Mesendoderm (in vitro differentiated cells): ENCODE measurements around the gene SLC2A11. TPM values are rescaled to one million over a fixed set of nuclear protein-coding genes. Genes with fewer than 3 reads are reported as not detected.

Experiments
- DNase-seq: peaks from one replicate; pipeline ENCODE4 v3.0.0; 2013
- H2AK5ac ChIP-seq: 2 replicates; pipeline ENCODE4 v1.6.1; 2013; ENCODE audit warnings: low read length, inconsistent platforms
- H2BK120ac ChIP-seq: 2 replicates; pipeline ENCODE4 v1.6.1; 2013; ENCODE audit warnings: low read depth, mild to moderate bottlenecking, low read length, moderate library complexity, mixed read lengths
- H2BK15ac ChIP-seq: replicated peaks from 2 replicates; pipeline ENCODE4 v1.6.1; 2013; ENCODE audit warnings: low read depth, mild to moderate bottlenecking, moderate library complexity
- H2BK5ac ChIP-seq: 2 replicates; pipeline ENCODE4 v1.6.1; 2013; ENCODE audit warnings: low read length, inconsistent platforms
- H3K18ac ChIP-seq: 2 replicates; pipeline ENCODE4 v1.6.1; 2013; ENCODE audit warnings: mild to moderate bottlenecking, low read length, mixed read lengths
- H3K23ac ChIP-seq: one replicate; pipeline ENCODE4 v1.6.1; 2013; ENCODE audit warnings: low read length
- H3K27ac ChIP-seq: 2 replicates; pipeline ENCODE4 v1.5.1; 2013; ENCODE audit warnings: low read depth, mild to moderate bottlenecking, inconsistent platforms, low read length, moderate library complexity
- H3K27me3 ChIP-seq: 2 replicates; pipeline ENCODE4 v1.6.1; 2013; ENCODE audit warnings: low read length, control low read depth, mild to moderate bottlenecking, inconsistent platforms; ENCODE audit not compliant: insufficient read depth, poor library complexity
- H3K36me3 ChIP-seq: 2 replicates; pipeline ENCODE4 v1.6.1; 2013; ENCODE audit warnings: low read length, inconsistent platforms; ENCODE audit not compliant: control insufficient read depth, insufficient read depth
- H3K4ac ChIP-seq: one replicate; pipeline ENCODE4 v1.6.1; 2013; ENCODE audit warnings: low read depth, mild to moderate bottlenecking, low read length, moderate library complexity
- H3K4me1 ChIP-seq: 2 replicates; pipeline ENCODE4 v1.6.1; 2013; ENCODE audit warnings: low read depth, low read length, inconsistent platforms; ENCODE audit not compliant: control insufficient read depth
- H3K4me2 ChIP-seq: 2 replicates; pipeline ENCODE4 v1.6.1; 2013; ENCODE audit warnings: low read length
- H3K4me3 ChIP-seq: 2 replicates; pipeline ENCODE4 v1.5.1; 2013; ENCODE audit warnings: mild to moderate bottlenecking, low read length
- H3K56ac ChIP-seq: one replicate; pipeline ENCODE4 v1.6.1; 2013; ENCODE audit warnings: low read length
- H3K79me1 ChIP-seq: 2 replicates; pipeline ENCODE4 v1.6.1; 2013; ENCODE audit warnings: low read length, inconsistent platforms
- H3K79me2 ChIP-seq: 2 replicates; pipeline ENCODE4 v1.6.1; 2013; ENCODE audit warnings: mild to moderate bottlenecking, low read length; ENCODE audit not compliant: control insufficient read depth, insufficient read depth
- H3K9ac ChIP-seq: 2 replicates; pipeline ENCODE4 v1.6.1; 2013; ENCODE audit warnings: low read length, inconsistent platforms
- H4K5ac ChIP-seq: one replicate; pipeline ENCODE4 v1.6.1; 2013; ENCODE audit warnings: low read length
- H4K8ac ChIP-seq: one replicate; pipeline ENCODE4 v1.6.1; 2013; ENCODE audit warnings: low read depth, mild to moderate bottlenecking, control low read depth, low read length, moderate library complexity
- WGBS: extraction: QIAGEN DNeasy Blood & Tissue Kit; methylation state at CpG from one replicate; pipeline ENCODE4 v1.1.7; 2013; ENCODE audit warnings: low lambda C conversion rate, missing lambda C conversion rate; ENCODE audit not compliant: insufficient coverage; ENCODE audit errors: extremely low coverage; 5-methylcytosine and 5-hydroxymethylcytosine counted together
- polyA plus RNA-seq, 2 experiments: library from polyadenylated mRNA; stranded (reverse); fragments of 200-250 nt; gene quantifications; one replicate each; pipeline ENCODE4 v1.2.3, GENCODE V29; 2013

Gene SLC2A11
- polyA plus RNA-seq (2013, experiment 1 of 2) = 7.2 TPM
- polyA plus RNA-seq (2013, experiment 2 of 2) = 7.5 TPM

DNA sequence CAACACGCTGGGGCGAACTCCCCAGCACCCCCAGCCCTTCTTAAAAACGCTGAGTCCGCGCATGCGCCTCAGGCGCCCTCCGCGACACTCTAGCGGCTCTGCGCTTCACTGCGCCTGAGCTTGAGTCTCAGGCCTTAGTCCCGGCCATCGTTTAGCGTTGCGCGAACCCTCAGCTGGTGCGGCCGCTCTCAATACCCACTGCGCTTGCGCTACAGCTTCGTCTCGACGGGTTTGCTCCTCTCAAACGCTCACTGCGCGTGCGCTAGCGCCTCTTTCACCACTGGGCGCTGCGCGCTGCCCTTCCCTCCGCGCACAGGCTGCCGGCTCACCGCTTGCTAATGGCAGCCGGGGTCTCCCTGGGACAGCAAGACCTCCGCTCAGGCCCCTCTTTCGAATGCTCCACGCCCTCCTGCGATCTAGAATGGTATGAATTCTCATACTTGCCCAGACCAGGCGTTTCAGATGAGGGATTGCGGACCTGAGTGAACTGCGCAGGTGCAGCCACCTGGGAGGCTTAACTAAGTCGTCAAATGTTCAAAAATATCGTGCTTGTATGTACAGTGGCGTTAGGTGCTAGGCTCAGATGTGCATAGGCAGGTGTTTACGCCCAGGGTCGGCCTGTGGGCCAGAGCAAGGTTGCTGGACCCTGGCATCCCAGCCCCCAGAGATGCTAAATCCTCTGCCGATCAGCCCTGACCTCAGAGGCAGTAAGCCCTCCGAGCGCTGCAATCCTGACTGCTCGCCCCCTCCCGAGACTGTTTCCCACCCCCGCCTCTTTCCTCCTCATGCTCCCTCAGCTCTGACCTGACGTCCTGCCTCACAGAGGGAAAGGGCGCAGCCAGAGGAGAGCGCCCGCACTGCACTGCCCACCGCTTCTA is at the start of gene SLC2A11:
TSS of gene SLC2A11 (plus strand) at position 270 of the 878 bp plus-strand sequence. CDS start at position 395, 125 bp downstream.
- Histone ChIP-seq H3K27me3 (no peaks in the 10 kb centered on the region), H3K4me2 (peak within 1 kb of the TSS; percentile 100), H3K79me1 (peaks cover 2% of the 10 kb centered on the region), H4K8ac (no peak within 1 kb of the TSS), H3K23ac (peak within 1 kb of the TSS; percentile 66), H2BK5ac (no peak within 1 kb of the TSS), H2AK5ac (no peak within 1 kb of the TSS), H3K9ac (peak within 1 kb of the TSS; percentile 79), H4K5ac (no peak within 1 kb of the TSS), H3K18ac (peak within 1 kb of the TSS; percentile 5), H2BK120ac (no peak within 1 kb of the TSS), H3K36me3 (no peaks in the 10 kb centered on the region), H3K4me1 (peaks cover 3% of the 10 kb centered on the region), H3K27ac (peak within 1 kb of the TSS; percentile 83), H3K4ac (peak within 1 kb of the TSS; percentile 75), H2BK15ac (no peak within 1 kb of the TSS), H3K56ac (peak within 1 kb of the TSS; percentile 94), H3K4me3 (peak within 1 kb of the TSS; percentile 54), H3K79me2 (no peaks in the 10 kb centered on the region)
- peak; percentile 99 for DNase-seq
- no CpG with 5 or more reads among the region's 60 CpGs for WGBS

GRCh38 chr22:23812378-23812777 is 45.3 kb upstream of the SLC2A11 start:
- H3K56ac ChIP-seq = no peak overlapping the region
- no peaks in the 10 kb centered on the region for H3K79me1 ChIP-seq
- DNase-seq = no peak
- H2BK5ac ChIP-seq = no peak overlapping the region
- no peaks in the 10 kb centered on the region for H3K79me2 ChIP-seq
- no peak overlapping the region for H3K18ac ChIP-seq
- H4K8ac ChIP-seq = no peak overlapping the region
- no peak overlapping the region for H3K27ac ChIP-seq
- H4K5ac ChIP-seq = no peak overlapping the region
- no CpG with 5 or more reads among the region's 4 CpGs for WGBS
- H3K27me3 ChIP-seq = no peaks in the 10 kb centered on the region
- H3K4me1 ChIP-seq = no peaks in the 10 kb centered on the region
- H2AK5ac ChIP-seq = no peak overlapping the region
- H2BK15ac ChIP-seq = no peak overlapping the region
- no peak overlapping the region for H3K4ac ChIP-seq
- no peak overlapping the region for H3K4me2 ChIP-seq
- H3K9ac ChIP-seq = no peak overlapping the region
- H3K23ac ChIP-seq = no peak overlapping the region
- H2BK120ac ChIP-seq = no peak overlapping the region
- no peak overlapping the region for H3K4me3 ChIP-seq
- H3K36me3 ChIP-seq = peaks cover 16% of the 10 kb centered on the region

GRCh38 chr22:23815541-23816155 is 42.0 kb upstream of the SLC2A11 start:
- H2AK5ac ChIP-seq = no peak overlapping the region
- no peak overlapping the region for H2BK120ac ChIP-seq
- no peaks in the 10 kb centered on the region for H3K79me2 ChIP-seq
- H4K8ac ChIP-seq = no peak overlapping the region
- H3K79me1 ChIP-seq = no peaks in the 10 kb centered on the region
- no peak overlapping the region for H3K18ac ChIP-seq
- H3K27ac ChIP-seq = no peak overlapping the region
- no peak overlapping the region for H3K56ac ChIP-seq
- no peak overlapping the region for H2BK15ac ChIP-seq
- no peak overlapping the region for H3K4me2 ChIP-seq
- no peak overlapping the region for H3K23ac ChIP-seq
- no peak overlapping the region for H4K5ac ChIP-seq
- no peaks in the 10 kb centered on the region for H3K27me3 ChIP-seq
- no peak overlapping the region for H2BK5ac ChIP-seq
- H3K4me3 ChIP-seq = no peak overlapping the region
- no CpG with 5 or more reads among the region's 10 CpGs for WGBS
- no peak overlapping the region for H3K9ac ChIP-seq
- H3K4me1 ChIP-seq = no peaks in the 10 kb centered on the region
- no peak for DNase-seq
- H3K4ac ChIP-seq = no peak overlapping the region
- peaks cover 16% of the 10 kb centered on the region for H3K36me3 ChIP-seq

- no peak overlapping the region for H3K9ac ChIP-seq
- no peak overlapping the region for H2AK5ac ChIP-seq
- H3K4me3 ChIP-seq = no peak overlapping the region
- H2BK5ac ChIP-seq = no peak overlapping the region
- peaks cover 19% of the 10 kb centered on the region for H3K36me3 ChIP-seq
- H3K18ac ChIP-seq = no peak overlapping the region
- no peaks in the 10 kb centered on the region for H3K79me2 ChIP-seq
- no peak for DNase-seq
- WGBS = no CpG with 5 or more reads among the region's 18 CpGs
- H2BK15ac ChIP-seq = no peak overlapping the region
- H3K79me1 ChIP-seq = no peaks in the 10 kb centered on the region
- no peak overlapping the region for H3K23ac ChIP-seq
- H3K27me3 ChIP-seq = no peaks in the 10 kb centered on the region
- H4K5ac ChIP-seq = no peak overlapping the region
- H3K4me2 ChIP-seq = no peak overlapping the region
- no peak overlapping the region for H3K56ac ChIP-seq
- H3K4me1 ChIP-seq = no peaks in the 10 kb centered on the region
- no peak overlapping the region for H3K27ac ChIP-seq
- H2BK120ac ChIP-seq = no peak overlapping the region
- no peak overlapping the region for H4K8ac ChIP-seq
- H3K4ac ChIP-seq = no peak overlapping the region
These were observed 41.3 kb upstream of the SLC2A11 start for GRCh38 chr22:23816156-23816976.

GRCh38 chr22:23817146-23817545 is 40.5 kb upstream of the SLC2A11 start:
- Histone ChIP-seq H3K36me3 (peaks cover 19% of the 10 kb centered on the region), H4K8ac (no peak overlapping the region), H2BK120ac (no peak overlapping the region), H4K5ac (no peak overlapping the region), H3K27me3 (no peaks in the 10 kb centered on the region), H2AK5ac (no peak overlapping the region), H3K79me2 (no peaks in the 10 kb centered on the region), H3K4me3 (no peak overlapping the region), H2BK5ac (no peak overlapping the region), H3K18ac (no peak overlapping the region), H3K4ac (no peak overlapping the region), H3K4me1 (no peaks in the 10 kb centered on the region), H3K79me1 (no peaks in the 10 kb centered on the region), H3K56ac (no peak overlapping the region), H2BK15ac (no peak overlapping the region), H3K23ac (no peak overlapping the region), H3K9ac (no peak overlapping the region), H3K4me2 (no peak overlapping the region), H3K27ac (no peak overlapping the region)
- WGBS = no CpG with 5 or more reads among the region's 6 CpGs
- no peak for DNase-seq
